ENCODE results near the gene PCNX3.

- TF ChIP-seq CTCF (IDR thresholded peaks at IDR 0.05) (peak in 1 of 6 experiments; percentile 8), POLR2A (IDR thresholded peaks at IDR 0.05) (peak in 3 of 4 donors; percentile 53 to 72 (median 59))
Measured at GRCh38 chr11:65615229-65615949, at the start of gene PCNX3.
